ENCODE measurements around the gene TPSD1.

Gene TPSD1

DNA sequence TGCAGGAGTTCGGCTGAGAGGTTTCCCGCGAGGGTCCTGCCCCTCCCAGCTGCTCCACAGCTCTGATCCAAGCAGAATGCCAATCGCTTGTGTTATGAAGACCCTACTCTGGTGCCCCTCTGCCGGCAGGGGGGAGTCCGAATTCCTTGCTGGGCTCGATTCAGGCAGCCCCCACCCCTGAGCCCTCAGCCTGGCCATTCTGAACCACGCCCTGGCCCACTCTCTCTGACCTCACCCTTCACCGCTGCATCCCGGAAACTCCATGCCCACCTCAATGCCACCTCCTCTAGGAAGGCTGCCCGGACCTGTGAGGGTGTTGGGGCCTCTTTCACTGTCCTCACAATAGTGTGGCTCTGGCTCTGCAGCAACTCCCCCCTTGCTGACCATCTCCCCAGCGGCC, 45.7 kb downstream of the TPSD1 start:
- no peak for DNase-seq

- DNase-seq = no peak
Measured at GRCh38 chr16:1305823-1306222, 50.0 kb downstream of the TPSD1 start.

DNA sequence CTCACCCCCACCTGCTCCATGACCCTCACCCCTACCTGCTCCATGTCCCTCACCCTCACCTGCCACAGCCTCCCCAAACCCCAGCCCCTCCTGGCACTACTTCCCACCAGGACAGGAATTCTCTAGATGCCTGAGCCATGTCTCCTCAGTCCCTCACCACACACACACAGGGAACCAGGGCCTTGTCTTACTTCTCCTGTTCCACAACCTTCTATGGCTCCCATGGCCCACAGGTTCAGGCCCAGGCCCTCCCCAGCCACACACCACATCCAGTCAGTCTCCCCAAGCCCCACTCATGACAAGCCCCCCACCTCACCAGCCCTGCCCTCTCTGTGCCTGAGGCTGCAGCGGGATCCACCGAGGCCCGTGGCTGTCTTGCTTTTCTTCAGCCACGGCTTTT, 50.5 kb downstream of the TPSD1 start:
- no peak for DNase-seq

GRCh38 chr16:1308036-1308976, 52.4 kb downstream of the TPSD1 start:
- no peak for DNase-seq

Measured in NCI-H187 treated with DMSO at 0.1 percent for 48 hours (cell line).